GM19023 (cell line): ENCODE data around the gene B3GLCT.

Experiments
- ATAC-seq: cut with Tn5 transposase; IDR thresholded peaks from one replicate; pipeline ENCODE4 v1.9.1; 2021; ENCODE audit warnings: mild to moderate bottlenecking, moderate library complexity; ENCODE audit not compliant: unreplicated experiment

Gene B3GLCT

DNA sequence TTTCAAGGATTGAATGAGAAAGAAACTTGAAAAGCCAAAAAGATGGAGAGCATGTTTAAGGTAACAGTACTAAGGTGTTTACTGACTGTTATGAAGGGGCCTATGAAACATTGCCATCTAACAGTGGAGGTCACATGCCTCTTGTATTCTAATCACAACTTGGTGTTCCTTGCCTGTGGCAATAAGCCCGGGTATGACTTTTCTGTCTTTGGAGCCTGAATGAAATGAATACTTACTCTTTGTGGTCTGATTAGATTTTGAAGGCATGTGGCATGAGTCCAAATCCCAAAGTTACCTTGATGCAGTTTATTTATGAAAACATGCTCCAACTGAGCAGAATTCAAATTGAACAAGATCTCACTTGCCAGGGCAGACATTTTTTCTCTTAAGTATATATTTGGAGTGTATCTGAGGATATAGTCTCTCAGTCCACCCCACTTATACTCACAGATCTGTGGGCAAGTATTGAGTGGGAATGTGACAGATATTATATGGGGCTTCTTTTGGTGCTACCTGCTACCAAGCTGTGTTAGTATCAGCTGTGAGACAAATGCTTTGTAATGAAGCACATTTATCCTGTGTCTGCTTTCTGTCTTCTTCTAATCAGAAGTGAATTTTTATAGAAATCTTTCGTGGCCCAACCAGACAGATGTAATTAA lies 67.5 kb downstream of the B3GLCT start:
- no peak for ATAC-seq

DNA sequence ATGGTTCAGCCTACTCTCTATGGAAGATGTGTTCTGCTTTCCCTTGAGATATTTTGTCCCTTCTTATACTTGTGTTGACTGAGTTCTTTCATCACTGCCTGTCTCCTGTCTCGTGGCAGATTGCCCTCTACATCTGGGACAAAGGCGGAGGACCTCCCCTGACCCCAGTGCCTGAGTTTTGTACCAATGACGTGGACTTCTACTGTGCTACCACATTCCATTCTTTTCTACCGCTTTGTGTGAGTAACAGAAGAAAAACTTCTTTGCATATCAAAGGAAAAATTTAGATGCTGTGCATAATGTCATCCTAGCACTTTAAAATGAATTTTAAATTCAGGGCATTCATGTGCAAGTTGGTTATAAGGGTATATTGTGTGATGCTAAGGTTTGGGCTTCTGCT lies 74.6 kb downstream of the B3GLCT start:
- ATAC-seq, result no peak

DNA sequence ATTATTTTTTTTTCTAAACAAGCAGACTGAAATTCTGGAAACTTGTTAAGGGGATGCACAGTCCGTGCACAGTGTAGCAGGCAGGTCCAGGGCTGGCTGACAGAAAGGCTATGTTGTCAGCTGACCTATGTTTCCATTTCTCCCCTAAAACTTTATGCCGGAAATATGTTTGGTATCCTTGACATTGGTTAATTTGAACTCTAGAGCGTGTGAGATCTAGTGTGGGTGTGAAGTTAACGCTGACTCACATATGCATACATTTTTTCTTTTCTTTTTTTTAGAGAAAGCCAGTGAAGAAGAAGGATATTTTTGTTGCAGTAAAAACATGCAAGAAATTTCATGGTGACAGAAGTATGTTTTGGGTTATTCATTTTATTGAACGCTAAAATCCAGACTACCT lies 76.6 kb downstream of the B3GLCT start:
- no peak for ATAC-seq

DNA sequence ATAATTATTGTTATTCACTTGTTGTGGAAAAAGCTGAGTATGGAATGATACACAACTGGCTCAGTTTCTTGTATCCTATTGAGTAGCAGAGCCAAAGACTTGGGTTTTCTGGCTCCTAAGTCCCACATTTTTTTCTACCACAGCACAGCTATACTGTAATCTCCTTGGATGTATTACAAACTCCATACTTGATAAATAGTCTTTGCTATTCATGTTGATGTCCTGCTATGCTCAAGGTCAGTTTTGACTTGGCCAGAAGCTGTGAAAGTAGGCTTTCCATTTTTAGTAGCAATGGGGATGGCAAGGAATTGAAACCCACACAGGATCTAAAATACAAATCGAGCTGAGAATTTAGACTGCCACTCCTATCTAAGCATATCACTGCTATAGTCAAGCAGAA lies 79.1 kb downstream of the B3GLCT start:
- ATAC-seq, result no peak

DNA sequence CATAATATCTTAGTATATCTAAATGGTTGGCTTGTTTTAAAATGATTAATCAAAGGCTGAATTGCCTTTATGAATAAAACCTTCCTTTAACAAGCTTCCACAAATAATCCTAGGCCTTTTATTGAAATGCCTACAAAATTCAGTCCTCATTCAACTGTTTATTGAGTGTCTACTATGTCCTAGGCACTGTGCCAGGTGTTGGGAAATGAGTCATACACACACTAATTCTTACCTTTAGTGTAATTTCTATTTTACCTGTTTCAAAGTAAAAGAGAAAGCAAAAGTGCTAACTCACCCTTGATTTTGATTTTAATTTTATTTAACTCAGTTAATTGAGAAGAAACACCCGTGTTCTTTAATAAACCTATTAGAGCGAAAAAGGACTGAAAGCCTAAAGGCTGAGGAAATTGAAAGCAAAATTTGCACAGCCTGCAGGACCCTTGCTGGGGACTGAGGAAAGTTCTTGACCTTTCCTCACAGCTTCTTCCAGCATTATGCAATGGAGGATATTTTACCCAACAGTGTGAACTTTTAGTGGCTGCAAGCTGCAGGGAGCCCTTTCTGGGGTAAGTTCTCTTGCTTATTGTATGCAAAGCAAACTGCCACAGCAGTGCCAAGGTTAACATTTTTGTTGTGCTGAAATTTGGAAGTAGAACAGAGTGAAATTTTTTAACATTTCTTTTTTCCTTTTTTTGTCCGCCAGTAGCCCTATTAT lies 83.1 kb downstream of the B3GLCT start:
- no peak for ATAC-seq

DNA sequence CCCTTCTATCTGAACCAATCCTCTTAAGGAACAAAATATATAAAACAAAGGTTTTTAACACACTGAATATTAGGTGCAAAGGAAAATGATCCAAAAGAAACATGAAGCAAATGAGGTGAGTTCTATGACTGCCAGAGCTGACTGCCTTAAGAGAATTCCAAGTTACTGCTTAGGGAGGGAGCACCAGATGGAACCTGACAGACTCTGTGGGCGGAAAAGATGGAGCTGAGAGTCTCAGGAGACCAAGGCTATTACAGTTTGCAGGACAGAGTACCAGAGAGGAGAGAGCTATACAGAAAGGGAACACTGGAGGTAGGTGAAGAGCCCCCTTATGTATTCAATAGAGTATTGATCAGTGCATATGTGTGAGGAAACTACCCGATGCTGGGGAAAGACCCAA lies 87.2 kb downstream of the B3GLCT start:
- ATAC-seq, result no peak

DNA sequence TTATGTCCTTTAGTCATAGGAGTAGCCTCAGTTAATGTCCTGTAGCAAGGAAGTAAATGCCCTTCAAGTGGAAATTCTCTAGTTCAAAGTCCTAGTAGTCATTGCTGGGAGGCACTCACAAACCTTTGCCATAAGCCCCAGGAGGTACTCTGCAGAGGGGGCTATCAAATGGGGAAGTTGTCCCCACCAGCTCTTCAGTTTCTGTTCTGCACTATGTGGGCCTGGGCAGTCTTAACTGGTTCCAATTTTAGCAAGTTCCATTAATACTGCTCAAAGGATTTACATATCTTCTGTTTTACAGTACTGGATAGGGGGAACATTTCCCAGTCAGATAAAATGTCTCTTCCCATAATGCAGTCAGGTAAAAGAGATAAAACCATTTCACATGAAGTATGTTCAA lies 101.3 kb downstream of the B3GLCT start:
- no peak for ATAC-seq

DNA sequence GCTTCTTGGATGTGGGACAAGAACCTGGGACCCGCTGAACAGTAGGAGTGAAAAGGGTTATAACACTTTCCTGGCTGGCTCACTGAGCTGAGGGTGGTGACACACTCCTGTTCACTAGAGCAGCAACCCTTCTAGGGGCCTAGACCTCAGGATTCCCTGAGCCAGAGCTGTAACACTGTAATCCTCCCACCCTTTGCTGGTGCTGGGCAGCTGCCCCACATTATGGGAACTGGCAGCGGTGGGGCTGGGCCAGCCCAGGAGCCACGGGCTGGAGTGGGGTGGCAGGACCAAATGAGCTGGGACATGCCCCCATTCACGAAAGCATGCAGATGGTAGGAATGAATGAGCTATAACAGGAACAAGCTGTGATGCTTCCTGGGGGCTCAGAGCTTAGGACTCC lies 110.6 kb downstream of the B3GLCT start:
- ATAC-seq, result no peak

DNA sequence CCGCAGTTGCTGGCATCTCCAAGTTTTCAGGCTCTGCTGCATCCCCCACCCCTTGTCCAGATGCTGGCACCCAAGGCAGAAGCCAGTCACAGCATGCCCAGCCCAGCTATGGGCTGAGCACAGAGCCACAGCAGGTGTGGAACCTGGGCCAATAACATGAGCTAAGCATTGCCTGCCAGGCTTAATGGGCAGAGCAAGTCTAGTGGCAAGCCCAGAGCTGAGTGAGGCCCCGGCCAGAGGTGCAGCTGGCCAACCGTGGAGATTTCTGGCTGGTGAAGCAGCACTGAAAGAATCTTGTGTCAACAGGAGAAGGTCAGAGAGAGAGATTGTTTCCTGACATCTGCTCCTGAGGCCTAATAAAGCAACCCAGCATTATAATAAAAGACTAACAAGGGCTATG lies 111.0 kb downstream of the B3GLCT start:
- no peak for ATAC-seq

DNA sequence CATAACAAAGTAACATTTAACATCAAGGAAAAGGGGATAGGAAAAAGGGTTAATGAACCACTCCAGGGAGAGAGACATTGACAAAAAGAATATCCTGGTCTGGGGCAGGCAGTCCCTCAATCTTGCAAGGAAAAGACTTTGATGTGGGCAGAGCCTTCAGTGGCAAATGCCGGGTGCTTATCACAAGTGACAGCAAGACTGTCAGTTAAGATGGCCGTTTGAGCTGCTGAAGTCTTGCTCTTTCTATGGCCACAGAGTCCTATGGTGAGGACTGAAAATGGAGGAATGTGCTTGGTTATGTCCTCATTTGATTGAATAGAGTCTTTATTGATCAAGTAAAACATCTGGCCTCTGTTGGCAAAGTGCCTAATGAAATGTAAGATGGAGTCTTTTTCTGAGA lies 112.1 kb downstream of the B3GLCT start:
- no peak for ATAC-seq

DNA sequence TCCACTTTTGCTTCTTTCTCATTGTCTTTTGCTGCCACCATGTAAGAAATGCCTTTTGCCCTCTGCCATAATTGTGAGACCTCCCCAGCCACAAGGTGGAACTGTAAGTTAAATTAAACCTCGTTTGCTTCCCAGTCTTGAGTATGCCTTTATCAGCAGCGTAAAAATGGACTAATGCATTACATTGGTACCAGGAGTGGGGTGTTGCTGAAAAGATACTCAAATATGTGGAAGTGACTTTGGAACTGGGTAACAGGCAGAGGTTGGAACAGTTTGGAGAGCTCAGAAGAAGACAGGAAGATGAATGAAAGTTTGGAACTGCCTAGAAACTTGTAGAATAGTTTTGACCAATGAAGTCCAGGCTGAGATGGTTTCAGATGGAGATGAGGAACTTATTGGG lies 115.2 kb downstream of the B3GLCT start:
- no peak for ATAC-seq

DNA sequence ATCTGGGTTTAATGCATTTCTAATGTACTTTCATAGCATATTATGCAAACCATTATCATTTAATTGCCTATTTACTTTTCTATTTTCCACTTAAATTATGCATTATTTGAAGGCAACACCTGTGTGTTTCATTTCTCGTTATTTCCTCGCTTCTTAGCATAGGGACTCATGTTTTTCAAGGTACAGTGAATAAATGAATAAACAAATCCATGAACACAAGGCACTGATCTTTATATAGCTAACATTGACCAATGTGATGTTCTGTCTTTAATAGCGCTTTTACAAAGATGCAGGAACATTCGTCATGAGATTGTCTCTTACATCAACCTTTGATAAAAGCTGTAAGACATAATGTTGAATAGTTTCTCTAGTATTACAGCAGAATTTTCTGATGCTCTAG lies 121.2 kb downstream of the B3GLCT start:
- no peak for ATAC-seq

DNA sequence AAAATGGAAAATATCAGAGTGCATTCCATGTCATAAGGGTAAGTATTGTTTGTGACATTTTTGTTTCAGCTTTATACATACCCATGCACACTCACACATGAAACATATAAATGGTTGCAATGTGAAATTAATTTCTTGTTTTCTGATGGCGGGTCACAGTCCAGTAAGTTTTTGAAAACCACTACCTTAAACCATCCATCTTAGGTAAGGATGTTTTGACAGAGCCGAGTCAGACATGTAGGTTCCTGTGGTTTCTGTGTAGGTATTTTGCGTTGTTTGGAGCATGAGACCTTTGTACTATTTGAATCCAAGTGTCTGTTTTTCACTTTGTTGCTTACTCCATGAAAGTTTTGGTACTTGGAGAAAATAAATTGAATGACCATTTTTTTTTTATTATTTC lies 121.7 kb downstream of the B3GLCT start:
- no peak for ATAC-seq

DNA sequence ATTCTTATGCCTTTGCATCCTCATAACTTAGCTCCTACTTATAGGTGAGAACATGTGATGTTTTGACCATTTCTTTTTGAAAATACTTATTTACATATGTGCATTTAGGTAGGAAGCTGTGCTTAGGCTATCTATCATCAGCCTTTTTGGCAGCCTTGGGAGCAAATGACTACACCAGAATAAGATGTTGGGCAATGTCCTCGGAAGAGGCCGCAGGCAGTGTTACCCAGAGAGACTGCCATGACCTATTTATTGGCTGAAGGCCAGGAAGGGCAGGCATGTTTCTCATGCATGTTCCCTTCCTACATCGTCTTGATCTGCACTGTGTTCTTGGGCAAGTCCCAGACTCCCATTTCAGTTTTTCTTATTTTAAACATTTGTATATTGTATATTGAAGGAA lies 122.3 kb downstream of the B3GLCT start:
- ATAC-seq, result no peak

DNA sequence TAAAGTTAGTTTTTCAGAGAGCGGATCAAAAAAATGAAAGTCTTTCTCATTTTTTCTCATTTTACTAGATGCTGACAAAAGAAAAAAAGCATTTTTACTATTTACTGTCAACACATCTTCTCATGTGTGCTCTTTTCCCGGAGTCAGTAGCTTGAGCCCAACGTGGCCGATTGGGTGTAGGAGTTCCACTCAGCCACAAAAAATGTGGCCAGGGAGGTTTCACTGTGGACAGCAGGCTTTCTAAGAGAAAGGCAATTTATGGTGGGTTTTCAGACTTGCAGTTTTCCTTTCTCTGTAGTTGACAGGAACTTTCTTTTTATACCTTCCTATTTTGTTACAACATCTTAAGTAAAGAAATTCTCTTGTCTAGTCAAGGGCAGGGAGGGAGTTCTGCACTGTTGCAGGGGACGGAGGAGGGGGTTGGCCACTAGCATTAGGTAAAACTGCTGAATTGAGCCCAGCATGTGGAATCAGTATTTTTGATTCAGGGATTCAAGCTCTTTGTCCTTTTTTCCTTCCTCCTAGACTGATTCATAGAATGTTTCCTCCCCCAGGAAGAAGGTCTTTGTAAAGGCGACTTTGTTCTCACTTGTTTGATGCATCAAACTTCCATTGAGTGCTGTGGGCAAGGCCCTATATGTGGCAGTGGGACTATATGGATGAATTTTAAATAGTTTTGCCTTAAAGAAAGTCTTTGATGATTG lies 123.1 kb downstream of the B3GLCT start:
- no peak for ATAC-seq

DNA sequence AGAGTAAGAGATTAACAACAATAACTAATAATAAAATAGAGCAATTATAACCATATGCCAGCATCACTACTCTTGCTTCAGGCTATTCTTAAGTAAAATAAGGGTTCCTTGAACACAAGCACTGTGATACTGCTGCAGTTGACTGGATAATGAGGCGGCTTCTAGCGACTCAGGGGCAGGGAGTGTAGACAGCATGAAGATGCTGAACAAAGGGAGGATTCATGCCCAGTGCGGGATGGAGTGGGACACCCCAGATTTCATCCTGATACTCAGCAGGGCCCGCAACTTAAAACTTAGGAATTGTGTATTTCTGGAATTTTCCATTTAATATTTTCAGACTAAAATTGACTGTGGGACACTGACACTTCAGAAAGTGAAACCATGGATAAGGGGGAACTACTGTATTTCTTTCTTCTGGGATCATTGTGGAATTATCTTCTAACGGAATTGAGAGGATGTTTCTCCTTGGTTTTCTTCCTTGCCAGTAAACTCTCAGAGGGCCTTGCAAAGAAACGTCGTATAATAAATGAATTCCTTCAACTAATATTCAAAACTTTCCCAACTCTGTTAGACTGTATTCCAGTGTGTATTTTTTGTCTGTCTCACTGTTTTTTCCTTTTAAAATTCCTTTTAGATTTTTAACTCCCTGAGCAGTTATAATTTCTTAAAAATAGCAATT lies 127.5 kb downstream of the B3GLCT start:
- no peak for ATAC-seq

DNA sequence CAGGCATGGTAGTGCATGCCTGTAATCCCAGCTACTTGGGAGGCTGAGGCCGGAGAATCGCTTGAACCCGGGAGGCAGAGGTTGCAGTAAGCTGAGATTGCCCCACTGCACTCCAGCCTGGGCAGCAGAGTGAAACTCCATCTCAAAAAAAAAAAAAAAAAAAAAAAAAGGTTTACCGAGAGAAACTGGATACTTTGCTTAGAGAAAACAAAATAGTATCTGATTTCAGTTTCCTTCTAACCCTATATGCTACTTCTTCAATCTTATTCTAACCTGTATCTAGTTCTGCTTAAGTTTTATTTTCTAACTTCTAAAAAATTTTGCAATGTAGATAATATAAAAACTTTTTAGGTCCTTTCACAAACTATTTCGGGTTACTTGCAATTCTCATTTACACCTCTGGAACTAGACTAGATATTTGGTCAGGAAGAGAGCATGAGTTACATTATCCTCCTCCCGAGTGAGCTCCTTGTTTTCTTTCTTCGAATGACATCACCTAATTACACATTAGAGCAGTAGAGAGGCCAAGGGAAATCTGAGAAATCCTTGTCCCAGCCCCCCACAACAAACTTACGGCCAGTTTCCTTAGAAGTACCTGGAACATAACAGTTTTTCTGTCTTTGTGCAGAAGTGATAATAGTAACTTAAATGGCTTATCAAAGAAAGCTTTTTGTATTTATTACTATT lies 128.9 kb downstream of the B3GLCT start:
- no peak for ATAC-seq

DNA sequence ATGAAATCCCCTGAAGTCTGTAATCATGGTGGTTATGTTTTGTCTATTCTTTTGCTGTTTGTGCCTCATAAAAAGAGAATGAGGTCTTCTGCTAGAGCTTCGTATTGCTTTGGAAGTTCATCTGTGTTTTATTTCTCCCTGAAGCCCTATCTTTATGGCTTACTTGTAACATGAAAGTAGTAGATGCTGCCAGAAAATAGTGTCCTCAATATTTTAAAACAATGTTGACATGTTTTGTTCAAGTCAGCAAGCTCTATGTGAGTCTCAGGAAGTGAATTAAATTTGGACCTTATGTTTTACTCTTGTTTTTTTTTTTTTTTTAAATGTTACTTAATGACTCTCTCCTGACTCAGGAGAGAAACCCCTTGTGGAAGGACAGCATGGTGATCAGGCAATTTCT lies 130.5 kb downstream of the B3GLCT start:
- no peak for ATAC-seq

DNA sequence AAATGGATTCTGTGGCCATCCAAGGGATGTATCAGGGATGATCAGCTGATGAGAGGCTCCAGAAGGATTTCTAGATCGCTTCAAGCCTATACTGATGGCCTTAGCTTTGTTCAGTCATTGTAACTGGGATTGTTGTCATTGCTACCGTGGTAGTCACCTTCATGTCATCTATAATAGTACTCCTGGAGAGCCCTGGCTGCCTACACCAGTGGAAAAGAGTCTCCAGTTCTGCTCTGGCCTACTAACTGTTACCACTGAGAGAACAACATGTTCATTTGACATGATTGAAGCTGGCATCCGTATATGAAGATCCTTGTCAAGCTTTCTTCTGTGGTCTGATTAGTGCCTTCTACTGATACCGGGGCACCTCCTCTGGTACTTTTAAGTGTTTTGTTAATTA lies 131.3 kb downstream of the B3GLCT start:
- no peak for ATAC-seq

DNA sequence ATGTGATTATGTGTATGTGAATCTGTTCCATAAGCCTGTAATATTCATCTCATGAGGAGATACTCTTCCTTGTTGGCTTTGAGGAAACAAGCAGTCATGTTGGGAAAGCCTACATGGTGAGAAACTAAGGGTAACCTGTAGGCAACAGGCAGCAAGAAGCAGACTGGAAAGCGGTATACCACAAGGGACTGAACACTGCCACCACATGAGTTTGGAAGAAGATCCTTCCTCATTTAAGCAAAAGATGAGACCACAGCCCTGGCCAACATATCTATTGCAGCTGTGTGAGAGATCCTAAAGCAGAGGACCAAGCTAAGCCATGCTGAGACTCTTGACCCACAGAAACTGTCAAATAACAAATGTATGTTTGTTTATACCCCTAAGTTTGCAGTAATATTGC lies 134.8 kb downstream of the B3GLCT start:
- no peak for ATAC-seq

DNA sequence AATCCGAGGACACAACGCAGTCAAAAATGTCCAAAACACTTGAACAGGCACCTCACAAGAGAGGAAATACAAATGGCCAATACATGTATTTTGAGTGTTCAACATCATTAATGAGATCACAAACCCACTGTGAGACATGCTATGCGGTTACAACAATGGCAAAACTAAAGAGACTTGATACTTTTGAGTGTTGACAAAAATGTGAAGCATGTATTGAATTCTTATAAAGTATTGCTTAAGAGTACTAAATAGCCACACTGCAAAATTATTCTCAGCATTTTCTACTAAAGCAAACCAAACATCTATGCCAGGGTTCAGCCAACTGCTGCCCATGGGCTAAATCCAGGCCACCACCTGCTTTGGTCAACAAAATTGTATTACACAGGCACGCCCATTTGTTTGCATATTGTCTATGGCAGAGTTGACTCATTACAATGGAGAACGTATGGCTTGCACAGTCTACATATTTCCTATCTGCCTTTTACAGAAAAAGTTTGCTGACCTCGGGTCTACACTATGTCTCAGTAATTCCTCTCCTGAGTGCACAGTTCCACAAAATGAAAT lies 135.3 kb downstream of the B3GLCT start:
- ATAC-seq, result no peak
